22Rv1 (cell line): Measurements from ENCODE around the gene GNG4.

Experiments used
- H3K27ac ChIP-seq: fragments of 450-650 bp; 2 replicates; pipeline ENCODE4 v1.5.1; 2017
- CTCF ChIP-seq: fragments of 450-650 bp; IDR thresholded peaks from 2 replicates; pipeline ENCODE4 v1.5.1; 2017; ENCODE audit warnings: mild to moderate bottlenecking
- ZFX ChIP-seq: fragments of 450-650 bp; IDR thresholded peaks from 2 replicates; pipeline ENCODE4 v1.6.1; 2017; ENCODE audit warnings: antibody characterized with exemption, borderline replicate concordance

The GNG4 gene

GRCh38 chr1:235632506-235633401 lies 16.8 kb downstream of the GNG4 start:
- no peak overlapping the region for H3K27ac ChIP-seq
- TF ChIP-seq ZFX (no peak), CTCF (no peak)

GRCh38 chr1:235631816-235632215 lies 17.8 kb downstream of the GNG4 start:
- TF ChIP-seq ZFX = no peak
- TF ChIP-seq CTCF = no peak
- no peak overlapping the region for H3K27ac ChIP-seq

- TF ChIP-seq ZFX = no peak
- no peak for TF ChIP-seq CTCF
- H3K27ac ChIP-seq = no peak overlapping the region
Measured at GRCh38 chr1:235628316-235629005, 21.1 kb downstream of the GNG4 start.

GRCh38 chr1:235625831-235626230 lies 23.8 kb downstream of the GNG4 start:
- no peak overlapping the region for H3K27ac ChIP-seq
- TF ChIP-seq ZFX (no peak), CTCF (no peak)

- no peak overlapping the region for H3K27ac ChIP-seq
- TF ChIP-seq CTCF (no peak), ZFX (no peak)
Measured at GRCh38 chr1:235625340-235625739, 24.2 kb downstream of the GNG4 start.

- H3K27ac ChIP-seq = no peak overlapping the region
- no peak for TF ChIP-seq ZFX
- TF ChIP-seq CTCF = no peak
Measured at GRCh38 chr1:235624721-235625333, 24.8 kb downstream of the GNG4 start.
